Activated CD4-positive, alpha-beta T cell treated with anti-CD3 and anti-CD28 coated beads for 36 hours (primary cell): ENCODE data around the gene SLC10A1. TPM values are rescaled to one million over a fixed set of nuclear protein-coding genes. Genes with fewer than 3 reads are reported as not detected.

Source experiments
- ATAC-seq: fragments of 200-7000 bp; cut with Tn5 transposase; one replicate; pipeline ENCODE4 v1.10.0; 2021; ENCODE audit warnings: mild to moderate bottlenecking, moderate library complexity
- CTCF ChIA-PET: fragments of 350-600 bp; sonication (Branson Sonifier 250); formaldehyde crosslinking; loops from one replicate; lab custom pipeline; 2021; ENCODE audit warnings: antibody characterized with exemption; lab: Charles Lee
- POLR2A ChIA-PET: fragments of 350-600 bp; sonication (Branson Sonifier 250); formaldehyde crosslinking; loops from one replicate; lab custom pipeline; 2021; ENCODE audit warnings: antibody characterized with exemption, inconsistent platforms; lab: Charles Lee
- DNase-seq: peaks from one replicate; pipeline ENCODE4 v3.0.0-alpha.2; 2020
- H3K27ac Mint-ChIP-seq: one replicate; pipeline ENCODE4 v1.8.0; 2021; ENCODE audit warnings: mixed read lengths
- H3K27me3 Mint-ChIP-seq: one replicate; pipeline ENCODE4 v1.8.0; 2021; ENCODE audit warnings: mixed read lengths
- H3K36me3 Mint-ChIP-seq: one replicate; pipeline ENCODE4 v1.8.0; 2021; ENCODE audit warnings: low read depth, mixed read lengths
- H3K4me1 Mint-ChIP-seq: one replicate; pipeline ENCODE4 v1.8.0; 2021; ENCODE audit warnings: mixed read lengths
- H3K4me3 Mint-ChIP-seq: one replicate; pipeline ENCODE4 v1.8.0; 2021; ENCODE audit warnings: mild to moderate bottlenecking, moderate library complexity, mixed read lengths
- H3K9me3 Mint-ChIP-seq: one replicate; pipeline ENCODE4 v1.8.0; 2021; ENCODE audit warnings: low read depth, mixed read lengths
- intact Hi-C, 2 experiments: fragments of 100-400 bp; cut with DNase I in 1 of 2; cut with micrococcal nuclease in 1 of 2; formaldehyde crosslinking; loops; one replicate each; pipeline versions ENCODE4 v1.14.2 to v1.15.1; 2022 to 2024; cut with DNase I, micrococcal nuclease
- total RNA-seq, 2 experiments: library from RNA; stranded (reverse); gene quantifications; one replicate each; pipeline ENCODE4 v1.2.3, GENCODE V29; 2021

The SLC10A1 gene
- total RNA-seq, 2 experiments from 2014 or later, result not detected

GRCh38 chr14:69784942-69785341 lies 12.1 kb downstream of the SLC10A1 start:
- ATAC-seq (no peak), DNase-seq (no peak)
- Mint-ChIP-seq H3K4me3 (no peak overlapping the region), H3K27me3 (no peaks in the 10 kb centered on the region), H3K9me3 (no peaks in the 10 kb centered on the region), H3K4me1 (peaks cover 9% of the 10 kb centered on the region), H3K27ac (no peak overlapping the region), H3K36me3 (peaks cover 14% of the 10 kb centered on the region)
- POLR2A ChIA-PET, result no interaction called here
- CTCF ChIA-PET, result interaction anchor here (0.6 kb wide), 1 partner anchor 158 kb away, joined by 5 read pairs; no protein-coding TSS in a partner anchor
- intact Hi-C loops, result no loop called here

GRCh38 chr14:69780952-69781351 lies 16.1 kb downstream of the SLC10A1 start:
- intact Hi-C loops, result no loop called here
- H3K36me3 Mint-ChIP-seq, result peaks cover 41% of the 10 kb centered on the region
- CTCF ChIA-PET, result interaction anchor here (0.6 to 1.0 kb wide), 2 partner anchors 178 to 196 kb away, joined by 3 to 4 read pairs; no protein-coding TSS in a partner anchor

GRCh38 chr14:69780092-69780491 lies 16.9 kb downstream of the SLC10A1 start:
- DNase-seq, result no peak
- Mint-ChIP-seq H3K27me3 (no peaks in the 10 kb centered on the region), H3K4me3 (no peak overlapping the region), H3K27ac (no peak overlapping the region), H3K4me1 (peaks cover 39% of the 10 kb centered on the region), H3K9me3 (no peaks in the 10 kb centered on the region), H3K36me3 (peaks cover 47% of the 10 kb centered on the region)
- CTCF ChIA-PET, result interaction anchor here (1.0 kb wide), 1 partner anchor 195 kb away, joined by 3 read pairs; no protein-coding TSS in a partner anchor
- intact Hi-C loops, result no loop called here
- POLR2A ChIA-PET, result interaction anchor here (0.6 to 1.3 kb wide), 2 partner anchors 12 to 573 kb away, joined by 3 to 4 read pairs; no protein-coding TSS in a partner anchor
- no peak for ATAC-seq

More at GRCh38 chr14:69780952-69781351, 16.1 kb downstream of the SLC10A1 start:
- ATAC-seq (peak; percentile 63), DNase-seq (no peak)
- H3K27me3 Mint-ChIP-seq, result no peaks in the 10 kb centered on the region
- no peak overlapping the region for H3K4me3 Mint-ChIP-seq
- no peaks in the 10 kb centered on the region for H3K9me3 Mint-ChIP-seq
- POLR2A ChIA-PET, result no interaction called here
- no peak overlapping the region for H3K27ac Mint-ChIP-seq
- H3K4me1 Mint-ChIP-seq, result peaks cover 32% of the 10 kb centered on the region

GRCh38 chr14:69779088-69779487 lies 18.0 kb downstream of the SLC10A1 start:
- POLR2A ChIA-PET, result interaction anchor here (0.8 to 1.3 kb wide), 2 partner anchors 11 kb away, joined by 3 to 4 read pairs; no protein-coding TSS in a partner anchor
- Mint-ChIP-seq H3K9me3 (no peaks in the 10 kb centered on the region), H3K36me3 (peaks cover 54% of the 10 kb centered on the region), H3K27ac (no peak overlapping the region), H3K4me1 (peaks cover 49% of the 10 kb centered on the region), H3K27me3 (no peaks in the 10 kb centered on the region), H3K4me3 (no peak overlapping the region)
- intact Hi-C loops, result no loop called here
- ATAC-seq (no peak), DNase-seq (no peak)
- CTCF ChIA-PET, result interaction anchor here (0.6 to 0.7 kb wide), 2 partner anchors 34 to 87 kb away, joined by 3 read pairs; no protein-coding TSS in a partner anchor

- intact Hi-C loops, result no loop called here
- peak overlapping the region; percentile 79 for H3K27ac Mint-ChIP-seq
- H3K4me1 Mint-ChIP-seq, result peaks cover 68% of the 10 kb centered on the region
- H3K4me3 Mint-ChIP-seq, result no peak overlapping the region
- ATAC-seq (no peak), DNase-seq (no peak)
- ChIA-PET CTCF (interaction anchor here (0.5 to 0.8 kb wide), 3 partner anchors 10 to 871 kb away, joined by 3 to 6 read pairs (median 3); partner anchors contain the start of genes CCDC177 and SRSF5), POLR2A (interaction anchor here (1.7 kb wide), 1 partner anchor 9 kb away, joined by 14 read pairs; the partner anchor contains the start of gene SRSF5)
- H3K27me3 Mint-ChIP-seq, result no peaks in the 10 kb centered on the region
- no peaks in the 10 kb centered on the region for H3K9me3 Mint-ChIP-seq
- peaks cover 74% of the 10 kb centered on the region for H3K36me3 Mint-ChIP-seq
These were observed 20.1 kb downstream of the SLC10A1 start for GRCh38 chr14:69776875-69777453.

- no peak for DNase-seq
- POLR2A ChIA-PET, result no interaction called here
- H3K27me3 Mint-ChIP-seq, result no peaks in the 10 kb centered on the region
These were observed 22.0 kb downstream of the SLC10A1 start for GRCh38 chr14:69775012-69775411.

GRCh38 chr14:69773571-69774276 lies 23.3 kb downstream of the SLC10A1 start:
- CTCF ChIA-PET, result no interaction called here
- intact Hi-C loops, result no loop called here

More at GRCh38 chr14:69775012-69775411, 22.0 kb downstream of the SLC10A1 start:
- intact Hi-C loops, result no loop called here
- peaks cover 82% of the 10 kb centered on the region for H3K36me3 Mint-ChIP-seq
- H3K27ac Mint-ChIP-seq, result peak overlapping the region; percentile 19
- H3K4me3 Mint-ChIP-seq, result no peak overlapping the region
- H3K9me3 Mint-ChIP-seq, result no peaks in the 10 kb centered on the region
- no peak for ATAC-seq
- CTCF ChIA-PET, result no interaction called here
- H3K4me1 Mint-ChIP-seq, result peaks cover 76% of the 10 kb centered on the region

GRCh38 chr14:69772082-69773017 lies 24.7 kb downstream of the SLC10A1 start:
- ChIA-PET POLR2A (no interaction called here), CTCF (interaction anchor here (0.9 to 1.1 kb wide), 2 partner anchors 46 to 199 kb away, joined by 3 to 4 read pairs; no protein-coding TSS in a partner anchor)
- peaks cover 89% of the 10 kb centered on the region for H3K4me1 Mint-ChIP-seq
- ATAC-seq (no peak), DNase-seq (no peak)
- H3K9me3 Mint-ChIP-seq, result no peaks in the 10 kb centered on the region
- H3K27ac Mint-ChIP-seq, result peak overlapping the region; percentile 51
- no peak overlapping the region for H3K4me3 Mint-ChIP-seq
- H3K27me3 Mint-ChIP-seq, result no peaks in the 10 kb centered on the region
- intact Hi-C loops, result no loop called here
- H3K36me3 Mint-ChIP-seq, result peaks cover 89% of the 10 kb centered on the region

More at GRCh38 chr14:69773571-69774276, 23.3 kb downstream of the SLC10A1 start:
- Mint-ChIP-seq H3K36me3 (peaks cover 88% of the 10 kb centered on the region), H3K4me3 (no peak overlapping the region), H3K27me3 (no peaks in the 10 kb centered on the region), H3K4me1 (peaks cover 85% of the 10 kb centered on the region), H3K27ac (peak overlapping the region; percentile 37), H3K9me3 (no peaks in the 10 kb centered on the region)
- DNase-seq (no peak), ATAC-seq (no peak)
- POLR2A ChIA-PET, result interaction anchor here (0.7 kb wide), 1 partner anchor 137 kb away, joined by 8 read pairs; no protein-coding TSS in a partner anchor

GRCh38 chr14:69771136-69771535 lies 25.9 kb downstream of the SLC10A1 start:
- H3K36me3 Mint-ChIP-seq, result peaks cover 84% of the 10 kb centered on the region
- H3K9me3 Mint-ChIP-seq, result no peaks in the 10 kb centered on the region
- ATAC-seq (no peak), DNase-seq (no peak)
- H3K27me3 Mint-ChIP-seq, result no peaks in the 10 kb centered on the region
- ChIA-PET POLR2A (interaction anchor here (0.6 kb wide), 1 partner anchor 18 kb away, joined by 12 read pairs; no protein-coding TSS in a partner anchor), CTCF (interaction anchor here (0.6 kb wide), 1 partner anchor 9 kb away, joined by 3 read pairs; no protein-coding TSS in a partner anchor)
- H3K4me3 Mint-ChIP-seq, result no peak overlapping the region
- H3K27ac Mint-ChIP-seq, result peak overlapping the region; percentile 65
- H3K4me1 Mint-ChIP-seq, result peaks cover 83% of the 10 kb centered on the region
- intact Hi-C loops, result no loop called here

GRCh38 chr14:69770559-69770958 lies 26.5 kb downstream of the SLC10A1 start:
- Mint-ChIP-seq H3K27ac (peak overlapping the region; percentile 65), H3K36me3 (peaks cover 82% of the 10 kb centered on the region), H3K9me3 (peaks cover 4% of the 10 kb centered on the region), H3K27me3 (no peaks in the 10 kb centered on the region), H3K4me3 (peak overlapping the region; percentile 54), H3K4me1 (peaks cover 81% of the 10 kb centered on the region)
- DNase-seq, result no peak
- intact Hi-C loops, result no loop called here
- ChIA-PET CTCF (no interaction called here), POLR2A (no interaction called here)
- no peak for ATAC-seq
